Activated CD4-positive, CD25-positive, alpha-beta regulatory T cell (primary cell): ENCODE results near the gene UBE2D2.

Experiments
- DNase-seq, 4 experiments: peaks; one replicate each; lab custom pipeline; 2025; lab: John Stamatoyannopoulos, UW

Gene UBE2D2

GRCh38 chr5:139660923-139661814 lies 100.0 kb downstream of the UBE2D2 start:
- no peak for DNase-seq

GRCh38 chr5:139662617-139663016 lies 101.5 kb downstream of the UBE2D2 start:
- DNase-seq: no peak

- DNase-seq: no peak
Observed at GRCh38 chr5:139663207-139664085, 102.3 kb downstream of the UBE2D2 start.

- DNase-seq: no peak
Observed at GRCh38 chr5:139664086-139664693, 103.1 kb downstream of the UBE2D2 start.

- DNase-seq: no peak
Observed at GRCh38 chr5:139664727-139665351, 103.7 kb downstream of the UBE2D2 start.

- DNase-seq: no peak
Observed at GRCh38 chr5:139665626-139666025, 104.5 kb downstream of the UBE2D2 start.

GRCh38 chr5:139666551-139666950 lies 105.4 kb downstream of the UBE2D2 start:
- DNase-seq: no peak

- DNase-seq: no peak
Observed at GRCh38 chr5:139667001-139667729, 106.0 kb downstream of the UBE2D2 start.

- DNase-seq: no peak
Observed at GRCh38 chr5:139667730-139668063, 106.6 kb downstream of the UBE2D2 start.

GRCh38 chr5:139668064-139668880 lies 107.1 kb downstream of the UBE2D2 start:
- DNase-seq: peak in 1 of 4 experiments; percentile 27

GRCh38 chr5:139668924-139669661 lies 108.0 kb downstream of the UBE2D2 start:
- no peak for DNase-seq

GRCh38 chr5:139669662-139670368 lies 108.7 kb downstream of the UBE2D2 start:
- no peak for DNase-seq

GRCh38 chr5:139670369-139671095 lies 109.4 kb downstream of the UBE2D2 start:
- DNase-seq: no peak

GRCh38 chr5:139671096-139671841 lies 110.1 kb downstream of the UBE2D2 start:
- DNase-seq: no peak

GRCh38 chr5:139675213-139675612 lies 114.1 kb downstream of the UBE2D2 start:
- no peak for DNase-seq

GRCh38 chr5:139675825-139676224 lies 114.7 kb downstream of the UBE2D2 start:
- DNase-seq: no peak

- no peak for DNase-seq
Observed at GRCh38 chr5:139676406-139676805, 115.3 kb downstream of the UBE2D2 start.
